ENCODE data around the gene MYO5B. TPM values are rescaled to one million over a fixed set of nuclear protein-coding genes. Genes with fewer than 3 reads are reported as not detected.

Gene MYO5B
- total RNA-seq, 2 donors from 2014 or later = 106 to 132 TPM

DNA sequence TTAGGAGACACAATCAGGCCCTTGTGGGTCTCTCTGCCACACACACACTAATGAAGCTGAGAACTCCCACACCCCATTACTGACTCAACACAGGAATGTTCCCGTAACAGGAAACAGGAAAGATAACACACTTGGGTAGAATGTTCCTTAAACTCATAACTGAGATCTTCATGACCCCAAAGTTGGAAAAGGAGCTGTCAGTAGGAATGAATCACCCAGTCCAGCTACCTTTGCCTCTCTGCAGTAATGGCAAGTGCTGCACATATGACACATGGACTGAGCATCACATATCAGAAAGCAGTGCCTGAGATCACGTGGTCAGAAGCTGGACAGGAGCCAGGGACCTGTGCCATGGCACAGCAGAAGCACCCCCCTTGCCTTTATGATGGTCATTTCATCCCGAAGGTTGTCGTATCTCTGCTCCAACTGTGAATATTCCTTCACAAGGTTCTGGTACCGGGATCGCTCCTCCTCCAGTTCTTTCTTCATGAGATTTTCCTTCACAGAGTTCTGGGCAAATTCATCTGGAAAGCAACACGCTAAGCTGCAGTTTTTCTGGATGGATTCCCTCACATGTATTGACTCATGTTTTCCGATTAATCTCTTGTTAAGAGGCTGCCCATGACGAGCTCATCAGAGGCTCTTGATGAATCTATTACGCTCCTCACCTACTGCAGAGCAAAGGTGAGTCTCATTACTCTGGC is 316.2 kb downstream of the MYO5B start:
- H3K27me3 ChIP-seq = no peaks in the 10 kb centered on the region
- H3K36me3 ChIP-seq = no peaks in the 10 kb centered on the region
- no peak overlapping the region for H3K9ac ChIP-seq (ENCODE audit: low read depth in 2 of 2, low read length in 2 of 2)
- intact Hi-C loops (cut with DNase I) = no loop called here
- no peak overlapping the region for H3K4me3 ChIP-seq
- TF ChIP-seq, protein P1, sequence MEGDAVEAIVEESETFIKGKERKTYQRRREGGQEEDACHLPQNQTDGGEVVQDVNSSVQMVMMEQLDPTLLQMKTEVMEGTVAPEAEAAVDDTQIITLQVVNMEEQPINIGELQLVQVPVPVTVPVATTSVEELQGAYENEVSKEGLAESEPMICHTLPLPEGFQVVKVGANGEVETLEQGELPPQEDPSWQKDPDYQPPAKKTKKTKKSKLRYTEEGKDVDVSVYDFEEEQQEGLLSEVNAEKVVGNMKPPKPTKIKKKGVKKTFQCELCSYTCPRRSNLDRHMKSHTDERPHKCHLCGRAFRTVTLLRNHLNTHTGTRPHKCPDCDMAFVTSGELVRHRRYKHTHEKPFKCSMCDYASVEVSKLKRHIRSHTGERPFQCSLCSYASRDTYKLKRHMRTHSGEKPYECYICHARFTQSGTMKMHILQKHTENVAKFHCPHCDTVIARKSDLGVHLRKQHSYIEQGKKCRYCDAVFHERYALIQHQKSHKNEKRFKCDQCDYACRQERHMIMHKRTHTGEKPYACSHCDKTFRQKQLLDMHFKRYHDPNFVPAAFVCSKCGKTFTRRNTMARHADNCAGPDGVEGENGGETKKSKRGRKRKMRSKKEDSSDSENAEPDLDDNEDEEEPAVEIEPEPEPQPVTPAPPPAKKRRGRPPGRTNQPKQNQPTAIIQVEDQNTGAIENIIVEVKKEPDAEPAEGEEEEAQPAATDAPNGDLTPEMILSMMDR (IDR thresholded peaks at IDR 0.05) = no peak
- H3K27ac ChIP-seq = no peak overlapping the region
- H3K9me3 ChIP-seq = no peaks in the 10 kb centered on the region
- DNase-seq = no peak
- no peaks in the 10 kb centered on the region for H3K4me1 ChIP-seq

DNA sequence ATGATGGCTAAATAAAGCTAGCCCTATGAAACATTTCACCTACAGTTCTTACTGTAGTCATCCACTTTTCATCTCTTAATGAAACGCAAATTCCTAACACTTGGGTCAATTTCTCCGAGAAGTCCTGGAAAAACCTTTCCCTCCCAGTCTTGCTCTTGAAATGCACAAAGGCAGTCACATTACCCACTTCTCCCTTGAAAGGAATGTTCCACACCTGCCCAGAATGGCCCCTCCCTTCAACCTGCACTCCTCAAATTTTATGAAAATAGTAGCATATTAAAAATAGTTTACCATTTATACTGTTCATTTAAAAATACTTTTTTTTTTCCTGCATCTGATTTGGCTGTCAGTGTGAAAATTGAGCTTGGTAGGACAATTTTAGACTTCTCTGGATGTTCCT is 316.9 kb downstream of the MYO5B start:
- Histone ChIP-seq H3K27me3 (no peaks in the 10 kb centered on the region), H3K4me3 (no peak overlapping the region), H3K36me3 (no peaks in the 10 kb centered on the region), H3K4me1 (no peaks in the 10 kb centered on the region), H3K27ac (no peak overlapping the region), H3K9me3 (no peaks in the 10 kb centered on the region), H3K9ac (ENCODE audit: low read depth in 2 of 2, low read length in 2 of 2) (no peak overlapping the region)
- intact Hi-C loops (cut with DNase I) = no loop called here
- no peak for DNase-seq
- TF ChIP-seq, protein P1 (IDR thresholded peaks at IDR 0.05) = no peak

DNA sequence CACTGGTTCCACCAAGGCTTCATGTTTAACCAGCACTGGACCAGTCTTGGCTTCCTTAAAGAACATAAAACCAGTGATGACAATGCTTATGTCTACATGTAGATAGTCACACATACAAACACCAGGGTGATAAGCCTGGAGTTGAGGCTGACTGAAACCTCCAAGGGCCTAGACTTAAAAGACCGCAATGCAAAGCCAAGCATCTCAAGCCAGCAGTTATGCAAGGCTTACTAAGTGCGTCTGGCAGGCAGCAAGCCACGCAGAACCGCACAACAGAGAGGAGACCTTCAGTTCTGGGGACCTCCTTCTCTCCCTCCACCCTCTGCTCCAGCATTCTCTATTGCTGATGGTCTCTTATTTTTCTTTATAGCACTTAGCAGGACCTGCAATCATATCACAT is 318.4 kb downstream of the MYO5B start:
- Histone ChIP-seq H3K9ac (ENCODE audit: low read depth in 2 of 2, low read length in 2 of 2) (no peak overlapping the region), H3K27ac (no peak overlapping the region), H3K4me3 (no peak overlapping the region), H3K4me1 (no peaks in the 10 kb centered on the region), H3K9me3 (no peaks in the 10 kb centered on the region), H3K27me3 (no peaks in the 10 kb centered on the region), H3K36me3 (no peaks in the 10 kb centered on the region)
- intact Hi-C loops (cut with DNase I) = no loop called here
- TF ChIP-seq, protein P1 (IDR thresholded peaks at IDR 0.05) = no peak
- no peak for DNase-seq

DNA sequence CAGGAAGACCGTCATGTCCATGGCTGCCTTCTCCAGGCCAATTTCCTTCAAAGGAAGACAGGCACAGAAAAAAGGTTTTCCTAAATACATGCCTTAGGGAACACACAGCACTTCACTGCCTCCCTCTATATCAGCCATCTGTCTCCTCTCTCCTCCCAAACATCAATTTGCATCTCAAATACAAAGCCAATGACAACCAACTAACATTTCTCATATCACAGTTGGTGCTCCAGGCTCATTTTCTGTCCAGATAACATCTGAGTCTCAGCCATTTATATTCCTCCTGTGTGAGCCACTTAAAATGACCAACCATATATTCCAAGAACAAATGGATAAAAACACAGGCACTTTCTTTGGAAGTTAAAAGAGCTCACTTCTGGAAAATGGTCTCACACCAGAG is 319.2 kb downstream of the MYO5B start:
- Histone ChIP-seq H3K27me3 (no peaks in the 10 kb centered on the region), H3K4me1 (no peaks in the 10 kb centered on the region), H3K9ac (ENCODE audit: low read depth in 2 of 2, low read length in 2 of 2) (no peak overlapping the region), H3K9me3 (no peaks in the 10 kb centered on the region), H3K36me3 (no peaks in the 10 kb centered on the region), H3K4me3 (no peak overlapping the region), H3K27ac (no peak overlapping the region)
- DNase-seq = no peak
- intact Hi-C loops (cut with DNase I) = no loop called here
- TF ChIP-seq, protein P1 (IDR thresholded peaks at IDR 0.05) = no peak

DNA sequence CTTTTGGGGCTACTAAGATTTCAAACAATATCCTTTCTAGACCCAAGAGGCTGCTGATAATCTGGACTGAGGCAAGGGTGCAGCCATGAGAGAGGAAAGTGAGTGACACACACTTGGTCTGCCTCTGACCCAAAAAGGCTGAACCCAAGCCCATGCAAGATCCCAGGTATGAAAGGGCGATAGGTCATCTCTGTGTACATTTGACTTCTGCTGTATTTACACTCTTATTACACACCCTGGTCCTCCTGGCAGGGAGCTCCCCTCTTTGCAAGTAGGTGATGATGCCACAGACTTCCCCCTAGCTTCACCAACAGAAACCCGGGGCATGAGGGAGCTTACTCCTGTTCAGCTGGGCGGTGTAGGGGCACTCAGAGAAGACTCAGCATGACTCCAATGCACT is 319.8 kb downstream of the MYO5B start:
- Histone ChIP-seq H3K9me3 (no peaks in the 10 kb centered on the region), H3K36me3 (no peaks in the 10 kb centered on the region), H3K4me1 (no peaks in the 10 kb centered on the region), H3K27ac (no peak overlapping the region), H3K27me3 (no peaks in the 10 kb centered on the region), H3K9ac (ENCODE audit: low read depth in 2 of 2, low read length in 2 of 2) (no peak overlapping the region), H3K4me3 (no peak overlapping the region)
- TF ChIP-seq, protein P1 (IDR thresholded peaks at IDR 0.05) = no peak
- intact Hi-C loops (cut with DNase I) = no loop called here
- DNase-seq = no peak

All from colonic mucosa (tissue), 4 donors.